GM11168 (cell line): ENCODE results near the gene TTC31.
"Not testable (repeated sequence)": the region's sequence is repeated elsewhere in the genome, so short reads cannot be mapped to it uniquely, and the experiment has no call there.

Source experiments
- in situ Hi-C: fragments of 300-500 bp; cut with MboI; formaldehyde crosslinking; loops from one replicate; pipeline ENCODE4 v1.12.0; 2022; ENCODE audit warnings: low sequenced_read_pairs; ENCODE audit not compliant: unreplicated experiment

TTC31 gene

GRCh38 chr2:74454654-74455511 is 28.0 kb upstream of the TTC31 start, which contains the start of gene INO80B:
TSS of gene INO80B (plus strand) at chr2:74455087. CDS start at chr2:74455117, 30 bp downstream.
- in situ Hi-C loops: no loop called here

GRCh38 chr2:74457129-74457548 is 25.7 kb upstream of the TTC31 start:
- in situ Hi-C loops: no loop called here

- in situ Hi-C loops: no loop called here
Observed at GRCh38 chr2:74457549-74458131, 25.2 kb upstream of the TTC31 start.

DNA sequence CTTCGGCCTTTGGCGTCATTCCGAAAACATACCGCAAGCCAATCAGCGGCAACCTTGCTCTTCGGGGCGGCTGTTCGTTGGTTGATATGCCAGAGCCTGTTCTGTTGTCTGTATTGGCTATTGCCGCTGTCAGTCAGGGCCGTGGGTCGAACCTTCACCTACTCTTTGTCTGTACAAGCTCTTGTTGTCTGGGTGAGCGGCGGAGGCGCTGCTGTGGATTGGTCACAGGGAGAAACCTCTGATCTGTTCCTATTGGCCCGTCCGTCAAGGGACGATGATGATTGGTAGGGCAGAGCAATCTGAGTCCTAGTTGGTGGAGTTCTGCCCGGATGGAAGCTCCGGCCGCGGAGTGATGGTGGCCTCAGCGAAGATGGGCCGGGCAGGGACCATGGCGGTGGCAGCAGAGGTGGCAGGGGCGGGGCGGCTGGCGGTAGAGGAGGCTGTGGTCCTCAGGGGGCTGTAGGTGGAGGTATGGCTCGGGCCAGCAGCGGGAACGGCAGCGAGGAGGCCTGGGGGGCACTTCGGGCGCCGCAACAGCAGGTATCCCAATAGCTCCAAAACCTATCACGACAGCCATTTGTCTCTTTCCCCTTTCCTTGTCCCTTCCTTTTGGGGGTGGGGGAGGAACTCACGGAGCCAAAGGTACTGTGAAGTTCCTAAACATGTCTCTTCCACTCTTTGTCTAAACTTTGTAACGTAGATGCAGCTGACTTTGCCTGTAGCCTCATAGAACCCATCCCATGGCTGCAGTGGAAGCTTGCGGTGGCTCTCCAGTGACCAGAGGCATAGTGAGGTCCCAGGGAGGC is 24.5 kb upstream of the TTC31 start, which contains the start of gene WBP1:
WBP1 (plus strand) TSS at position 307 of the 806 bp plus-strand sequence; CDS start at position 472, 165 bp downstream.
- in situ Hi-C loops: no loop called here

DNA sequence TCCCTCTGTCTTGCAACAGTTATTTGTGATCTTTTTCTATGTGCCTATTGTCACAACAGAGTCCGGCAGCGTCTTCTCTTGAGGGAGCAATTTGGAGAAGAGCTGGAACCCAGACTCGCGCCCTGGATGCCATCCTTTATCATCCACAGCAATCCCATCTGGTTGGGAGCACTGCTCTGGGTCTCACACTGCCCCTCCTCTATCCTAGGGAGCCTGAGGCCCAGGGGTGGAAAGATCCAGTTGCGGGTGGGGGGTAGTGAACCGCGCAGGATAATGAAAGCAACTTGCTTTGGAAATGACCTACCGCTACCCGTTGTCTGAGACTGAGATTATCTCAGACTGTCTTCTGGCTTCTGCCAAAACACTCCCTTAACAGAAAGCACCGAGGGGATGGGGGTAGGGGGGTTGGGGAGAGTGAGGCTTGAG is 23.9 kb upstream of the TTC31 start:
- in situ Hi-C loops: no loop called here

- in situ Hi-C loops: not testable (repeated sequence)
Observed at GRCh38 chr2:74459503-74460118, 23.3 kb upstream of the TTC31 start.

DNA sequence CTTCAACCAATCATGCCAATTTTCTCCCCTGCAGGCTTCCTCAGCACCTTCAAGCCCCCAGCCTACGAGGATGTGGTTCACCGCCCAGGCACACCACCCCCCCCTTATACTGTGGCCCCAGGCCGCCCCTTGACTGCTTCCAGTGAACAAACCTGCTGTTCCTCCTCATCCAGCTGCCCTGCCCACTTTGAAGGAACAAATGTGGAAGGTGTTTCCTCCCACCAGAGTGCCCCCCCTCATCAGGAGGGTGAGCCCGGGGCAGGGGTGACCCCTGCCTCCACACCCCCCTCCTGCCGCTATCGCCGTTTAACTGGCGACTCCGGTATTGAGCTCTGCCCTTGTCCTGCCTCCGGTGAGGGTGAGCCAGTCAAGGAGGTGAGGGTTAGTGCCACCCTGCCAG is 22.7 kb upstream of the TTC31 start:
- in situ Hi-C loops: not testable (repeated sequence)

- in situ Hi-C loops: no loop called here
Observed at GRCh38 chr2:74461187-74462053, 21.5 kb upstream of the TTC31 start.

DNA sequence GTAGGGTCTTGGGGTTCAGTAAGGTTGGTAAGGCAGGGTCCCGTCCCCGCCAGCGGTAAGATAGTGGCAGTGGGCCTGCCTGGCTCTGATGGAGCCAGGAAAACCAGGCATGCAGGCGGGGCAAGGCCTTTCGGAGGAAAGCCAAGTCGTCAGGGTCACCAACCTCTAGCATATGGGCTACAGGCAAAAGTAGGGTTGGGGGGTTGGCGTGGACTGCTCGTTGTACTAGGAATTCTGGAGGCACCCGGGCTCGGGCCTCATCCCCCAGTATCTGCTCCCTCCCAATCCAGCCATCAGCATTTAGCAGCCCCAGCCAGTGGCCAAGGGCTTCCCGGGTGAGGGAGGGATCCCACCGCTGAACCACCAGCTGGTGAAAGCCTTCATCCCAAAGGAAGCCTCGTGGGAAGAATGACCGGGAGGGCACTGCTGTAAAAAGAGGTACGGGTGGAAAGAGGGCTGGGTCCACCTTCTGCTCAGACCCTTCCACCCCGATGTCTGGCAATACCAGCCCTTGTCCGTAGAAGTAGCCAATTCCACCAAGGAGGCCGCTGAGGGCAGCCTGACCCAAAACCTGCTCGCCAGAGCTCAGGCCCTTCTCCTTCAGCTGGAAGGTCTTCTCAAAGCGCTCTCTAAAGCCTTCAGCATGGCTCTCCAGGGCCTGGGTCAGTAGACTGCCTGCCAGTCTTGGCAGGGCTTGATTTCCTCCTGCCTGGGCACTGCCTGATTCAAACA is 20.7 kb upstream of the TTC31 start:
- in situ Hi-C loops: no loop called here

GRCh38 chr2:74462786-74463105 is 20.1 kb upstream of the TTC31 start:
- in situ Hi-C loops: no loop called here

DNA sequence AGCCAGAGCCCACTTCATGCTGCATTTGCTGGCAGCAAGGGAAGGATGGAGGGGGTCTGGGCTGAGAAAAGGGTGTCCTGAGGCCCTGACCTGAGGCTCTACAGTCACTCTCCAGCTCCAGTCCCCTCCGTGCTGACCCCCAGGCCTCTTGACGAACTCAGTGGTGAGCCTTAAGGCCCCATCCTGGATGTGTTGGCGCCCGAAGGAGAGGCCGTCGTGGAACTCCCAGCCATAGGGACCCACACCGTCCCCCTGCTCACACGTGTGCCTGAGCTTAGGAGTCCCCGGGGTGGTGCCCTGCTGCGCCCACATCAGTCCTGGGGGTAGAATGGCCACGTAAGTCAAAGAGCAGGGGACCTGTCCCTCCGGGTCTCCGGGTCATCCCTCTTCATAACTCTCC is 18.5 kb upstream of the TTC31 start:
- in situ Hi-C loops: no loop called here

GRCh38 chr2:74470742-74471141 is 12.1 kb upstream of the TTC31 start:
- in situ Hi-C loops: not testable (repeated sequence)

GRCh38 chr2:74471332-74472065 is 11.4 kb upstream of the TTC31 start:
- in situ Hi-C loops: no loop called here

DNA sequence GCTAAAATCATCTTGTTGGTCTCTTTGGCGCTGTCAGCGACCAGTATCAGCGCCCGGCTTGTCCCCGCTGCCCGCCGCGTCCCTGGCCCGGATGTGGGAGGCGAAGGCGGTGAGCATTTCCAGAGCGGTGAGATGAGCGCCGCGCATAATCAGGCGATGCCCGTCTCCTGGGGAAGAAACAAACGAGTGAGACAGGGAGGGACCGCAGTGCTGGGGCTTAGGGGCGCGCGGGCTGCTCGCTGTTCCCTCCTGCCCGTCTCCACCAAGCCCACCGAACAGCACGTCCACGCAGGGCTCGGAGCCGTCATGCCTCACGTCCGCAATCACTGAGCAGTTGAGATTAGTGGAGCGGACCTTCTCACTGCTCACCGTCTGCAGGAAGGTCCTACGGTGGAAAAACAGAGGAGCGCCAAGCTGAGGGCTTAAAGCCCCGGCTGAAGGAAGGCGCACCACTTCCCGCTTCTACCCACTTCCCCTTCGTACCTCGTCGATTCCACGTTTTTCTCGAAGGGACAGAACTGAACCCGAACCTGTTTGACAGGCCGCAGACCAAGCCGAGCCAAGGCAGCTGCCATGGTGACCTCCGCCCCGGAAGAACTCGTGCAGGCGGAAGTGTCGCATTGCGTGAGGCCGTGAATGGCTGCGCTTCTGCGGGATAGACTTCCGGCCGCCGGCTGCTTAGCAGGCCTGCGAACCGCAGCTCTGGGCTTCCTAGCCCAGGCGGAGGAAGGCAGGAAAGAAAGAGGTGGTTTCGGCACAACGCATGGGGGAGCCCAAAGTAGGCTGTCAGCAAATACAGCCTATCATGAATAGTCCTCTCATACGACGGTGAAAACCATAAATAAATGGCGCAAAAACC is 10.6 kb upstream of the TTC31 start, which contains the start of gene MRPL53:
MRPL53 (minus strand) TSS at position 595 of the 859 bp plus-strand sequence; CDS start at position 575, 20 bp downstream.
- in situ Hi-C loops: no loop called here

DNA sequence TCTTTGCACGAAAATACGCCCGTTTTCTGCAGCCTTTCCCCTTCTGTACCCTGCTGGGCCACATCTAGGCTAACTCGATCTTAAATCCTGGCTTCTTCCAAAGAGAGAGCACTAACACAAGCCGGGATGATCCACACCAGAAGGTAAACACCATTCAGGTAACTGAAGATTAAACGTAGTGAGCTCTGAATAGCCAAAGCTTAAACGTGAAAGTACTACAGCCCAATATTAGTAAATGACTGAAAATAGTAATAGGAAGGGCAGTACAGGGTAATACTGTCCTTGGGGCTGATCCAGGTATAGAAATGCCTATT is 10.0 kb upstream of the TTC31 start:
- in situ Hi-C loops: no loop called here

DNA sequence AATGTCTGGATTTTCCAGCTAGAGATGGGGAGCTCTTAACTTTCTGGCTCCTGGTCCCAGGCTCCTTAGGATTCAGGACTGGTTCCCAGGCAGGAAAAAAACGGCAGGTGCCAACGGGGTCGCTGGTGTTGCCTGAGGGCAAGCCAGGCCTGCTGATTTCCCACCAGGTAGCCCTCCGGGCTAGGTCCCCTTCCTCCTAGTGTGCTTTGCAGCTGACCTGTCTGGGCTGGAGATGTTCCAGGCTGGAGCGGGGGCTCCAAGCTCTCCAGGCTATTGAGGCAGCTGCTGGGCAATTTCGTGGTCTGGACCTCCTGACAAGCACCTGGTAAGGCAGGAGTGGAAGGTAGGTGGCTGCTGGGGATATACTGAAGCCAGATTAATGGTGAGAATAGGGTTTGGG is 8.4 kb upstream of the TTC31 start:
- in situ Hi-C loops: no loop called here

DNA sequence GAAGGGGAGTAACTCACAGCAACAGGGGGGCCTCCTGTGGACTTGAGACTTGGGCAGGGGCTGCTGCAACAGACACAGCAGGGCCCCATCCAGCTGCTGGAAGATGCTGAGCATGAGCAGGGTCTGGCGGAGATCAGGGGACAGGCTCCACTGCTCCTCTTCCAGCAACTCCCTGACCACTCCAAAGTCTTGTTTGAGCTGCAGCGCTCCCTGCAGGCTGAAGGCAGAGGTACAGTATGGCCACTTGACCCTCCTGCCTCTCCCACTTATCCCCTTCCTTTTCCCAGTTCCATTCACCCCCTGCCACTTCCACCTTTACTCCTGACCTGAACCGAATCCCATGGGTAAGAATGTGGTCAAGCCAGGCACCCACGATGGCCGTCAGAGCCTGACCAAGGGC is 8.0 kb upstream of the TTC31 start:
- in situ Hi-C loops: no loop called here
